Measurements from ENCODE around the gene RABL6.

- TF ChIP-seq POLR2A (IDR thresholded peaks at IDR 0.05; ENCODE audit: low read length) (no peak), GATA1 (IDR thresholded peaks at IDR 0.05; ENCODE audit: low read depth, low read length) (no peak)
These were observed 47.3 kb upstream of the RABL6 start for GRCh38 chr9:136760424-136760823.

All from erythroblast (primary cell).